HepG2 (cell line): Measurements from ENCODE around the gene JMJD1C. TPM values are rescaled to one million over a fixed set of nuclear protein-coding genes. Genes with fewer than 3 reads are reported as not detected.

Source experiments
- ATAC-seq: fragments of 200-7000 bp; cut with Tn5 transposase; 3 replicates; pipeline ENCODE4 v1.9.1; 2020; ENCODE audit warnings: mild to moderate bottlenecking, moderate library complexity
- BruUV-seq: library from RNA; stranded (reverse); fragments of 400-500 nt; replicated peaks from 2 replicates; lab custom pipeline; 2021; lab: Mats Ljungman, UMichigan
- CTCF ChIA-PET: fragments of 300-600 bp; formaldehyde crosslinking; extraction: SDS; loops from one replicate; lab custom pipeline; 2021; ENCODE audit warnings: low total read pairs, inconsistent platforms, low intra/inter-chr PET ratio; lab: Yijun Ruan, JAX
- POLR2A ChIA-PET: fragments of 350-600 bp; sonication (Branson Sonifier 250); formaldehyde crosslinking; loops from one replicate; lab custom pipeline; 2020; ENCODE audit warnings: antibody characterized with exemption, inconsistent platforms; lab: Yijun Ruan, JAX
- DNase-seq: peaks from one replicate; pipeline ENCODE4 v3.0.0-alpha.2; 2015; ENCODE audit warnings: low spot score
- FAIRE-seq: peaks from 3 replicates; lab custom pipeline; 2011; peaks lifted over from hg19 to GRCh38; lab: Jason Lieb, UNC
- H2AFZ ChIP-seq: one replicate; pipeline ENCODE4 v1.6.1; 2011; ENCODE audit warnings: low read length, inconsistent platforms
- H3K27ac ChIP-seq: fragments of 300-600 bp; 3 replicates; pipeline ENCODE4 v1.8.0; 2011; ENCODE audit warnings: mixed run types, mild to moderate bottlenecking, mixed read lengths, low read length, inconsistent platforms; ENCODE audit not compliant: insufficient read depth; ENCODE audit errors: extremely low read length
- H3K27me3 ChIP-seq, 2 experiments: fragments of 200-600 bp in 1 of 2; 2 replicates in 1 of 2; 3 replicates in 1 of 2; pipeline versions ENCODE4 v1.6.0 to v1.8.0; 2011; ENCODE audit warnings: low read length in 2 of 2, mild to moderate bottlenecking in 2 of 2, moderate library complexity in 2 of 2, inconsistent platforms in 1 of 2; ENCODE audit not compliant: insufficient read depth in 2 of 2, control insufficient read depth in 1 of 2
- H3K36me3 ChIP-seq, 2 experiments: fragments of 200-600 bp in 1 of 2; replicated peaks in 1 of 2; 2 replicates in 1 of 2; 3 replicates in 1 of 2; pipeline versions ENCODE4 v1.5.1 to v1.8.0; 2011; ENCODE audit warnings: low read length in 2 of 2, inconsistent platforms in 1 of 2; ENCODE audit not compliant: insufficient read depth in 2 of 2, control insufficient read depth in 1 of 2
- H3K4me1 ChIP-seq: 2 replicates; pipeline ENCODE4 v1.5.1; 2012; ENCODE audit warnings: low read length, inconsistent platforms; ENCODE audit not compliant: insufficient read depth
- H3K4me2 ChIP-seq: 2 replicates; pipeline ENCODE4 v1.6.0; 2011; ENCODE audit warnings: low read depth, low read length, inconsistent platforms
- H3K4me3 ChIP-seq, 3 experiments: fragments of 200-600 bp in 1 of 3; sonication (generic), shearing (Covaris generic) in 1 of 3; replicated peaks in 1 of 3; 2 replicates each; pipeline ENCODE4 v1.5.1; 2011 to 2016; ENCODE audit warnings: low read length in 3 of 3, inconsistent platforms in 2 of 3, low read depth in 2 of 3, mild to moderate bottlenecking in 2 of 3, control low read depth in 1 of 3, mixed read lengths in 1 of 3; ENCODE audit not compliant: insufficient read depth in 1 of 3
- H3K79me2 ChIP-seq: one replicate; pipeline ENCODE4 v1.6.1; 2011; ENCODE audit warnings: low read length, inconsistent platforms; ENCODE audit not compliant: insufficient read depth
- H3K9ac ChIP-seq: 2 replicates; pipeline ENCODE4 v1.6.0; 2011; ENCODE audit warnings: mild to moderate bottlenecking, low read depth, low read length, inconsistent platforms; ENCODE audit not compliant: insufficient read depth
- H3K9me3 ChIP-seq: 2 replicates; pipeline ENCODE4 v1.5.1; 2012; ENCODE audit warnings: mild to moderate bottlenecking, low read length
- H4K20me1 ChIP-seq: 2 replicates; pipeline ENCODE4 v1.6.0; 2011; ENCODE audit warnings: inconsistent platforms, mild to moderate bottlenecking, low read length, moderate library complexity; ENCODE audit not compliant: insufficient read depth
- HHEX ChIP-seq: IDR thresholded peaks from 2 replicates; pipeline ENCODE4 v1.6.1; 2016; ENCODE audit warnings: control low read depth
- IRF1 ChIP-seq: sonication (generic); formaldehyde crosslinking; IDR thresholded peaks from 2 replicates; pipeline ENCODE4 v1.4.0; 2020; ENCODE audit warnings: low read depth, mild to moderate bottlenecking, missing genetic modification reagents
- IRX3 ChIP-seq: sonication (generic); formaldehyde crosslinking; IDR thresholded peaks from 2 replicates; pipeline ENCODE4 v1.8.1; 2023; ENCODE audit warnings: mild to moderate bottlenecking, low read depth, missing genetic modification reagents, borderline replicate concordance
- MED13 ChIP-seq: sonication (generic); formaldehyde crosslinking; IDR thresholded peaks from 2 replicates; pipeline ENCODE4 v1.5.0; 2020; ENCODE audit warnings: missing genetic modification reagents
- SMAD1 ChIP-seq: sonication (generic); formaldehyde crosslinking; IDR thresholded peaks from 2 replicates; pipeline ENCODE4 v1.4.0; 2020; ENCODE audit warnings: missing genetic modification reagents, low read depth, mild to moderate bottlenecking, borderline replicate concordance
- TFE3 ChIP-seq: IDR thresholded peaks from 2 replicates; pipeline ENCODE4 v1.6.1; 2016
- ZBTB20 ChIP-seq: sonication (generic); formaldehyde crosslinking; IDR thresholded peaks from 2 replicates; pipeline ENCODE4 v1.8.1; 2023; ENCODE audit warnings: missing genetic modification reagents, low read depth, mild to moderate bottlenecking, borderline replicate concordance
- ZKSCAN5 ChIP-seq: sonication (generic); formaldehyde crosslinking; IDR thresholded peaks from 2 replicates; pipeline ENCODE4 v1.5.1; 2020; ENCODE audit warnings: mild to moderate bottlenecking, missing genetic modification reagents
- ZNF136 ChIP-seq: sonication (generic); formaldehyde crosslinking; IDR thresholded peaks from 2 replicates; pipeline ENCODE4 v1.8.1; 2022; ENCODE audit warnings: low read depth, mild to moderate bottlenecking, moderate library complexity, missing genetic modification reagents
- ZNF761 ChIP-seq: sonication (generic); formaldehyde crosslinking; conservative IDR thresholded peaks from 2 replicates; pipeline ENCODE4 v1.4.0; 2020; ENCODE audit warnings: mild to moderate bottlenecking, missing genetic modification reagents
- WGBS: methylation state at CpG from one replicate; pipeline ENCODE4 v1.1.6; 2017; ENCODE audit warnings: low lambda C conversion rate; 5-methylcytosine and 5-hydroxymethylcytosine counted together
- in situ Hi-C: cut with HindIII; loops from 2 replicates; pipeline ENCODE4 v1.10.0; 2017; ENCODE audit warnings: low pct_unique_long_range_greater_than_20kb; ENCODE audit not compliant: extremely low pct_ligation_motif_present
- intact Hi-C: fragments of 100-400 bp; cut with micrococcal nuclease; formaldehyde crosslinking; loops from one replicate; pipeline ENCODE4 v1.10.0; 2022; ENCODE audit not compliant: unreplicated experiment
- polyA plus RNA-seq, 8 experiments: library from polyadenylated mRNA; depleted of rRNA in 3 of 8; stranded (reverse) in 7 of 8; unstranded in 1 of 8; fragments of >200 nt; fragmentation: Illumina TruSeq in 4 of 8; extraction: Trizol in 4 of 8; gene quantifications; 2 replicates each; pipeline versions ENCODE4 v1.2.1 to v1.2.3, GENCODE V29; 2011 to 2016; ENCODE audit warnings: low read depth in 4 of 8, missing spikeins in 1 of 8, mixed read lengths in 1 of 8; ENCODE audit not compliant: insufficient read depth in 1 of 8
- total RNA-seq, 5 experiments: library from RNA; depleted of rRNA; stranded (reverse); fragments of >200 nt; fragmentation: Illumina TruSeq; extraction: Trizol; gene quantifications; 2 replicates each; pipeline ENCODE4 v1.2.3, GENCODE V29; 2016; ENCODE audit warnings: low read depth in 1 of 5
- TF ChIP-seq, protein P1 (sequence below): sonication (generic); formaldehyde crosslinking; IDR thresholded peaks from 2 replicates; pipeline ENCODE4 v1.5.1; 2020; ENCODE audit warnings: mild to moderate bottlenecking, missing genetic modification reagents, moderate library complexity
- TF ChIP-seq, protein P2 (sequence below): IDR thresholded peaks from 2 replicates; pipeline ENCODE4 v1.6.1; 2016; ENCODE audit warnings: mild to moderate bottlenecking, missing biosample characterization, missing genetic modification reagents

Gene JMJD1C
- total and polyA plus RNA-seq, 2 of the 13 experiments (the other 11 are each of a cell fraction or from before 2014, with no cell fraction given) = 42.3 to 42.7 TPM

DNA sequence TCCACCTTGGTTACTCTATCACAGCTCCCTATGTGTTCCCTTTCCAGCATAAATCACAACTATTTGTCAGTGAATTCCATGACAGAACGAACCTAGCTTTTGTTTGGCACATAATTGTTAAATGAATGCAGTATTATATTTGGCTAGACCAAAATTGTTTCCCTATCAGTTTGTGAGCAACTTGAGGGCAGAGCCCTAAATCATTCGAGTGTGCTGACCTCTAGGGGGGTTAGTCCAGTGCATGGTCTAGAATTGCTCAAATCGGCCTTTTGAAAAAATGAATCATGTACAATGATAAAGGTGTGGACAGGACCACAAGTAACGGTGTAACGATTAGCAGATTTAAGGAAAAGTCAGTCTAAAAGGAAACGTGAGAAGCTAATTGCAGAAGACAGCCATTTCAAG lies 333.1 kb downstream of the JMJD1C start:
- Histone ChIP-seq H3K9ac (no peak overlapping the region), H2AFZ (peak overlapping the region; percentile 85), H3K27ac (peak overlapping the region; percentile 16), H4K20me1 (peaks cover 18% of the 10 kb centered on the region), H3K4me1 (peaks cover 39% of the 10 kb centered on the region), H3K4me2 (peak overlapping the region; percentile 47; the same call in 1 of the 2 replicates), H3K9me3 (no peaks in the 10 kb centered on the region), H3K36me3 (no peaks in the 10 kb centered on the region), H3K27me3 (no peaks in the 10 kb centered on the region; a peak in 1 of 5 replicates), H3K79me2 (peaks cover 40% of the 10 kb centered on the region), H3K4me3 (peak overlapping the region in 1 of 3 experiments; percentile 91; a peak in 1 of 6 replicates)
- CTCF ChIA-PET = no interaction called here
- ATAC-seq (peak; percentile 2; the same call in 1 of the 3 replicates), DNase-seq (no peak), FAIRE-seq (no peak)
- WGBS = 66% methylated on average over 6 of the region's 6 CpGs
- intact Hi-C loops = loop anchor here (1.0 to 2.0 kb wide), 2 partner anchors 18 to 316 kb away; partner anchors contain the start of gene EGR2
- POLR2A ChIA-PET = interaction anchor here (0.6 to 3.5 kb wide), 10 partner anchors 9 to 606 kb away, joined by 3 to 32 read pairs (median 4); partner anchors contain the start of genes ADO and EGR2
- no TSS peak for BruUV-seq
- in situ Hi-C loops = loop anchor here (10.0 kb wide), 1 partner anchor 328 kb away; the partner anchor contains the start of gene ADO
- TF ChIP-seq ZNF136 (CRISPR knock-in tag) = no peak
- TF ChIP-seq, protein P1, sequence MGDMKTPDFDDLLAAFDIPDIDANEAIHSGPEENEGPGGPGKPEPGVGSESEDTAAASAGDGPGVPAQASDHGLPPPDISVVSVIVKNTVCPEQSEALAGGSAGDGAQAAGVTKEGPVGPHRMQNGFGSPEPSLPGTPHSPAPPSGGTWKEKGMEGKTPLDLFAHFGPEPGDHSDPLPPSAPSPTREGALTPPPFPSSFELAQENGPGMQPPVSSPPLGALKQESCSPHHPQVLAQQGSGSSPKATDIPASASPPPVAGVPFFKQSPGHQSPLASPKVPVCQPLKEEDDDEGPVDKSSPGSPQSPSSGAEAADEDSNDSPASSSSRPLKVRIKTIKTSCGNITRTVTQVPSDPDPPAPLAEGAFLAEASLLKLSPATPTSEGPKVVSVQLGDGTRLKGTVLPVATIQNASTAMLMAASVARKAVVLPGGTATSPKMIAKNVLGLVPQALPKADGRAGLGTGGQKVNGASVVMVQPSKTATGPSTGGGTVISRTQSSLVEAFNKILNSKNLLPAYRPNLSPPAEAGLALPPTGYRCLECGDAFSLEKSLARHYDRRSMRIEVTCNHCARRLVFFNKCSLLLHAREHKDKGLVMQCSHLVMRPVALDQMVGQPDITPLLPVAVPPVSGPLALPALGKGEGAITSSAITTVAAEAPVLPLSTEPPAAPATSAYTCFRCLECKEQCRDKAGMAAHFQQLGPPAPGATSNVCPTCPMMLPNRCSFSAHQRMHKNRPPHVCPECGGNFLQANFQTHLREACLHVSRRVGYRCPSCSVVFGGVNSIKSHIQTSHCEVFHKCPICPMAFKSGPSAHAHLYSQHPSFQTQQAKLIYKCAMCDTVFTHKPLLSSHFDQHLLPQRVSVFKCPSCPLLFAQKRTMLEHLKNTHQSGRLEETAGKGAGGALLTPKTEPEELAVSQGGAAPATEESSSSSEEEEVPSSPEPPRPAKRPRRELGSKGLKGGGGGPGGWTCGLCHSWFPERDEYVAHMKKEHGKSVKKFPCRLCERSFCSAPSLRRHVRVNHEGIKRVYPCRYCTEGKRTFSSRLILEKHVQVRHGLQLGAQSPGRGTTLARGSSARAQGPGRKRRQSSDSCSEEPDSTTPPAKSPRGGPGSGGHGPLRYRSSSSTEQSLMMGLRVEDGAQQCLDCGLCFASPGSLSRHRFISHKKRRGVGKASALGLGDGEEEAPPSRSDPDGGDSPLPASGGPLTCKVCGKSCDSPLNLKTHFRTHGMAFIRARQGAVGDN (CRISPR knock-in tag) = no peak
- TF ChIP-seq, protein P2, sequence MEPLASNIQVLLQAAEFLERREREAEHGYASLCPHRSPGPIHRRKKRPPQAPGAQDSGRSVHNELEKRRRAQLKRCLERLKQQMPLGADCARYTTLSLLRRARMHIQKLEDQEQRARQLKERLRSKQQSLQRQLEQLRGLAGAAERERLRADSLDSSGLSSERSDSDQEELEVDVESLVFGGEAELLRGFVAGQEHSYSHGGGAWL (CRISPR knock-in tag) = no peak
- TF ChIP-seq SMAD1 = 0 out of 2 replicates have a peak, but pooled peaks have one; percentile 30
- TF ChIP-seq TFE3 (CRISPR knock-in tag) = no peak
- TF ChIP-seq ZBTB20 (CRISPR knock-in tag) = no peak
- 0 out of 2 replicates have a peak, but pooled peaks have one; percentile 16 for TF ChIP-seq IRX3 (CRISPR knock-in tag)
- no peak for TF ChIP-seq ZKSCAN5 (CRISPR knock-in tag)
- no peak for TF ChIP-seq ZNF761 (CRISPR knock-in tag)
- no peak for TF ChIP-seq HHEX (CRISPR knock-in tag)
- no peak for TF ChIP-seq IRF1
- TF ChIP-seq MED13 (CRISPR knock-in tag) = no peak
